ENCODE data around the gene S100A11.

DNA sequence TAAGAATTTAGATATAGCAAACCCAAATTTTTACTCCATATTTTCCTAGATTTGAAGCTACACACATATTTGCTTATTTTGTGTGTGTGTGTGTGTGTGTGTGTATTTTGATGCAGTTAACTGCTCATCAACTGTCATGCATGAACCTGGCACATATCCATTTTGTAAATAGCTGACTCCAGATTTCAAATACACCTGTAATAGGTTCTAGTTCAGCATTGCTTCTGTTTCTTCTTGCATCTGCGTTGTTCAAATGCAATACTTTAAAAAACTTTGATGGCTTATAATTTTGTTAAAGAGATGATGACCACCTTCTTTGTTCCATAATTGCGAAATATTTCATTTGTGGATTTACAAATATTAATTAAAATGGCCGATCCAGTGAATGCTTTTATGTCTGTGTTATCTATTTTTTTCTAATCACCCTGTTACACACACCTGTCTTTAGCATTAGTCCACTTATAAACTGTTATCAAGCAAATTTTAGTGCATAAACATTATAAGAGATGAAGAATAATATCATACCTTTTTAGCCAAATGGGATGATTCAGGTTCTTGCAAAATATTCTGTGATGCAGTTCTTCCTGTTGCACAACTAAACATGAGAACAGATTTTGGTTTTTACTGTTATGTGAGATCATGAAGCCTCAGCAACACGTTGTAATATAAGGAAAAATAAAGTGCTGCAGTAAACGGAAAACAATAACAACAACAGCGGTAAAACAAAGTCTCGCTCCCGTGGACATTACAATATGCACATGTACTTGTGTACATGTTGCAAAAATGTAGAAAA is 12.7 kb upstream of the S100A11 start:
- TF ChIP-seq EZH2phosphoT487 (IDR thresholded peaks at IDR 0.05; ENCODE audit: low read depth) (no peak), CTCF (IDR thresholded peaks at IDR 0.05; ENCODE audit: low read depth, low read length) (no peak)

Data from OCI-LY3 (cell line).